ENCODE results near the gene HDAC8. TPM values are rescaled to one million over a fixed set of nuclear protein-coding genes. Genes with fewer than 3 reads are reported as not detected.
"Not testable (repeated sequence)": the region's sequence is repeated elsewhere in the genome, so short reads cannot be mapped to it uniquely, and the experiment has no call there.

The HDAC8 gene
- total RNA-seq, 1 experiment from 2014 or later: 25.6 TPM

GRCh38 chrX:72495046-72495445, 77.6 kb downstream of the HDAC8 start:
- no peak overlapping the region for H3K27ac ChIP-seq (ENCODE audit: low read length)
- H3K9ac ChIP-seq (ENCODE audit: low read length): no peak overlapping the region
- peaks cover 5% of the 10 kb centered on the region; the same call in 1 of the 2 replicates for H3K79me2 ChIP-seq (ENCODE audit: low read length)
- no peaks in the 10 kb centered on the region; the same call in 1 of the 2 replicates for H3K36me3 ChIP-seq (ENCODE audit: insufficient read depth, low read length)
- no peak overlapping the region for H2AFZ ChIP-seq (ENCODE audit: low read length)
- no peaks in the 10 kb centered on the region for H3K9me3 ChIP-seq (ENCODE audit: low read length)
- no peak overlapping the region for H3K4me3 ChIP-seq (ENCODE audit: low read length)
- no peak overlapping the region for H3K4me2 ChIP-seq (ENCODE audit: low read depth, low read length, poor library complexity, severe bottlenecking)
- no peak for DNase-seq
- peaks cover 15% of the 10 kb centered on the region for H3K4me1 ChIP-seq (ENCODE audit: low read length)
- H4K20me1 ChIP-seq (ENCODE audit: insufficient read depth, low read depth, low read length): no peaks in the 10 kb centered on the region
- no peaks in the 10 kb centered on the region for H3K9me2 ChIP-seq (replicated peaks; ENCODE audit: insufficient read depth, low read length)
- H3K27me3 ChIP-seq (ENCODE audit: low read length): no peaks in the 10 kb centered on the region

GRCh38 chrX:72492499-72492898, 80.1 kb downstream of the HDAC8 start:
- DNase-seq: no peak
- H3K4me3 ChIP-seq (ENCODE audit: low read length): no peak overlapping the region
- H3K79me2 ChIP-seq (ENCODE audit: low read length): no peaks in the 10 kb centered on the region
- H3K9me2 ChIP-seq (replicated peaks; ENCODE audit: insufficient read depth, low read length): no peaks in the 10 kb centered on the region
- no peaks in the 10 kb centered on the region for H3K4me1 ChIP-seq (ENCODE audit: low read length)
- no peak overlapping the region for H2AFZ ChIP-seq (ENCODE audit: low read length)
- H3K9ac ChIP-seq (ENCODE audit: low read length): no peak overlapping the region
- H3K27me3 ChIP-seq (ENCODE audit: low read length): no peaks in the 10 kb centered on the region
- H3K27ac ChIP-seq (ENCODE audit: low read length): no peak overlapping the region
- no peaks in the 10 kb centered on the region for H4K20me1 ChIP-seq (ENCODE audit: insufficient read depth, low read depth, low read length)
- no peaks in the 10 kb centered on the region; the same call in 1 of the 2 replicates for H3K36me3 ChIP-seq (ENCODE audit: insufficient read depth, low read length)
- H3K4me2 ChIP-seq (ENCODE audit: low read depth, low read length, poor library complexity, severe bottlenecking): no peak overlapping the region
- H3K9me3 ChIP-seq (ENCODE audit: low read length): no peaks in the 10 kb centered on the region

GRCh38 chrX:72490221-72490620, 82.4 kb downstream of the HDAC8 start:
- not testable (repeated sequence) for H3K79me2 ChIP-seq (ENCODE audit: low read length); H3K4me2 ChIP-seq (ENCODE audit: low read depth, low read length, poor library complexity, severe bottlenecking); H2AFZ ChIP-seq (ENCODE audit: low read length); H3K27me3 ChIP-seq (ENCODE audit: low read length); H4K20me1 ChIP-seq (ENCODE audit: insufficient read depth, low read depth, low read length); DNase-seq; H3K9me3 ChIP-seq (ENCODE audit: low read length); H3K4me1 ChIP-seq (ENCODE audit: low read length); H3K36me3 ChIP-seq (ENCODE audit: insufficient read depth, low read length); H3K9me2 ChIP-seq (replicated peaks; ENCODE audit: insufficient read depth, low read length); H3K27ac ChIP-seq (ENCODE audit: low read length); H3K9ac ChIP-seq (ENCODE audit: low read length); H3K4me3 ChIP-seq (ENCODE audit: low read length)

GRCh38 chrX:72487661-72488060, 85.0 kb downstream of the HDAC8 start:
- no peaks in the 10 kb centered on the region for H4K20me1 ChIP-seq (ENCODE audit: insufficient read depth, low read depth, low read length)
- no peaks in the 10 kb centered on the region for H3K27me3 ChIP-seq (ENCODE audit: low read length)
- H3K79me2 ChIP-seq (ENCODE audit: low read length): no peaks in the 10 kb centered on the region
- no peak overlapping the region for H2AFZ ChIP-seq (ENCODE audit: low read length)
- H3K9ac ChIP-seq (ENCODE audit: low read length): no peak overlapping the region
- no peak overlapping the region for H3K4me2 ChIP-seq (ENCODE audit: low read depth, low read length, poor library complexity, severe bottlenecking)
- H3K4me1 ChIP-seq (ENCODE audit: low read length): no peaks in the 10 kb centered on the region
- no peak overlapping the region for H3K27ac ChIP-seq (ENCODE audit: low read length)
- H3K9me2 ChIP-seq (replicated peaks; ENCODE audit: insufficient read depth, low read length): no peaks in the 10 kb centered on the region
- no peak for DNase-seq
- H3K4me3 ChIP-seq (ENCODE audit: low read length): no peak overlapping the region
- no peaks in the 10 kb centered on the region for H3K9me3 ChIP-seq (ENCODE audit: low read length)
- no peaks in the 10 kb centered on the region; the same call in 1 of the 2 replicates for H3K36me3 ChIP-seq (ENCODE audit: insufficient read depth, low read length)

GRCh38 chrX:72479324-72480274, 93.0 kb downstream of the HDAC8 start:
- no peaks in the 10 kb centered on the region for H4K20me1 ChIP-seq (ENCODE audit: insufficient read depth, low read depth, low read length)
- no peaks in the 10 kb centered on the region for H3K9me3 ChIP-seq (ENCODE audit: low read length)
- peaks cover 9% of the 10 kb centered on the region for H3K4me1 ChIP-seq (ENCODE audit: low read length)
- H3K36me3 ChIP-seq (ENCODE audit: insufficient read depth, low read length): no peaks in the 10 kb centered on the region; the same call in 1 of the 2 replicates
- H3K4me2 ChIP-seq (ENCODE audit: low read depth, low read length, poor library complexity, severe bottlenecking): no peak overlapping the region
- DNase-seq: no peak
- H3K4me3 ChIP-seq (ENCODE audit: low read length): no peak overlapping the region
- H3K27me3 ChIP-seq (ENCODE audit: low read length): no peaks in the 10 kb centered on the region
- no peak overlapping the region for H3K27ac ChIP-seq (ENCODE audit: low read length)
- H2AFZ ChIP-seq (ENCODE audit: low read length): no peak overlapping the region
- H3K9me2 ChIP-seq (replicated peaks; ENCODE audit: insufficient read depth, low read length): no peaks in the 10 kb centered on the region
- no peak overlapping the region for H3K9ac ChIP-seq (ENCODE audit: low read length)
- H3K79me2 ChIP-seq (ENCODE audit: low read length): no peaks in the 10 kb centered on the region

DNA sequence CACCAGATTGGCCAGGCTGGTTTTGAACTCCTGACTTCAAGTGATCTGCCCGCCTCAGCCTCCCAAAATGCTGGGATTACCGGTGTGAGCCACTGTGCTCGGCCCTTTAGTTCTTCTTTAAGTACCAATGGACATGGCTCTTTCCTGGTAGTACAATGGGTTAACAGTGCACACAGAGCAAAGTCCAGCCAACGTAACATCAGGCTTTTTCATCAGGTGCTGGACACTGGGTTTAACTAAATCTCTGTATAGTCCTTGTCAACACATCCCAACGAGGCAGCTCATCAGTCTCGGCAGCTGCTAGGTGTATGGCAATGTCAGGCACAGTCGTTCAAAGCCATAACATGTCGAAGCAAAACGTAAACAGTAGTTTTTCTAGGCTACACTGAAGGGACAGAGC, 93.8 kb downstream of the HDAC8 start:
- Histone ChIP-seq H3K9me2 (replicated peaks; ENCODE audit: insufficient read depth, low read length) (no peaks in the 10 kb centered on the region), H3K9me3 (ENCODE audit: low read length) (no peaks in the 10 kb centered on the region)
- no peak for DNase-seq

GRCh38 chrX:72478351-72478750, 94.3 kb downstream of the HDAC8 start:
- Histone ChIP-seq H3K9ac (ENCODE audit: low read length) (no peak overlapping the region), H4K20me1 (ENCODE audit: insufficient read depth, low read depth, low read length) (no peaks in the 10 kb centered on the region), H2AFZ (ENCODE audit: low read length) (no peak overlapping the region), H3K27me3 (ENCODE audit: low read length) (no peaks in the 10 kb centered on the region), H3K27ac (ENCODE audit: low read length) (no peak overlapping the region), H3K4me2 (ENCODE audit: low read depth, low read length, poor library complexity, severe bottlenecking) (no peak overlapping the region), H3K4me1 (ENCODE audit: low read length) (peaks cover 14% of the 10 kb centered on the region), H3K9me2 (replicated peaks; ENCODE audit: insufficient read depth, low read length) (no peaks in the 10 kb centered on the region), H3K79me2 (ENCODE audit: low read length) (no peaks in the 10 kb centered on the region), H3K36me3 (ENCODE audit: insufficient read depth, low read length) (no peaks in the 10 kb centered on the region; the same call in 1 of the 2 replicates), H3K9me3 (ENCODE audit: low read length) (no peaks in the 10 kb centered on the region), H3K4me3 (ENCODE audit: low read length) (no peak overlapping the region)
- no peak for DNase-seq

More for the DNA sequence above, 93.8 kb downstream of the HDAC8 start:
- Histone ChIP-seq H2AFZ (ENCODE audit: low read length) (no peak overlapping the region), H3K79me2 (ENCODE audit: low read length) (no peaks in the 10 kb centered on the region), H3K4me1 (ENCODE audit: low read length) (peaks cover 14% of the 10 kb centered on the region), H4K20me1 (ENCODE audit: insufficient read depth, low read depth, low read length) (no peaks in the 10 kb centered on the region), H3K4me3 (ENCODE audit: low read length) (no peak overlapping the region), H3K9ac (ENCODE audit: low read length) (no peak overlapping the region), H3K36me3 (ENCODE audit: insufficient read depth, low read length) (no peaks in the 10 kb centered on the region; the same call in 1 of the 2 replicates), H3K4me2 (ENCODE audit: low read depth, low read length, poor library complexity, severe bottlenecking) (no peak overlapping the region), H3K27ac (ENCODE audit: low read length) (no peak overlapping the region), H3K27me3 (ENCODE audit: low read length) (no peaks in the 10 kb centered on the region)

DNA sequence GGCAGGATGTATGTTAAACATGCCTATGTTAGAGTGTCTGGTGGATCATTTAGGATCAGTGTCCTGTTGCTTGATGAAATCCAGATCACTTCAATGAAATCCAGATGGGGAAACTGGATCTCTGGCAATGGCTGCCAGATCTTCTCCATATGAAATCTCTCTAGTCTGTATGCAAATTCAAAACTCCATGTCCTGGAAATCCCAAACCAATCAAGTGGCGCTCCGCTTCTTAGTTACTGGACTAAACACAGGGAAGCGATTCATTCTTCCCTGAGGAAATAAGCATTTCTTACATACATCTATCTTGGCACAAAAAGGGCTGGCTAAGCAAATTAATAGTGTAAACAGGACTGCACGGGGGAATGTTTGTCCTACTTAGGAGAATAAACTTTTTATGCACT, 94.9 kb downstream of the HDAC8 start:
- Histone ChIP-seq H4K20me1 (ENCODE audit: insufficient read depth, low read depth, low read length) (no peaks in the 10 kb centered on the region), H3K9me3 (ENCODE audit: low read length) (no peaks in the 10 kb centered on the region), H3K36me3 (ENCODE audit: insufficient read depth, low read length) (no peaks in the 10 kb centered on the region; the same call in 1 of the 2 replicates), H3K27me3 (ENCODE audit: low read length) (no peaks in the 10 kb centered on the region), H3K4me2 (ENCODE audit: low read depth, low read length, poor library complexity, severe bottlenecking) (no peak overlapping the region), H3K4me1 (ENCODE audit: low read length) (peaks cover 14% of the 10 kb centered on the region), H3K9ac (ENCODE audit: low read length) (no peak overlapping the region), H3K9me2 (replicated peaks; ENCODE audit: insufficient read depth, low read length) (no peaks in the 10 kb centered on the region), H3K79me2 (ENCODE audit: low read length) (no peaks in the 10 kb centered on the region), H2AFZ (ENCODE audit: low read length) (no peak overlapping the region), H3K27ac (ENCODE audit: low read length) (no peak overlapping the region), H3K4me3 (ENCODE audit: low read length) (no peak overlapping the region)
- no peak for DNase-seq

Data from Karpas-422 (cell line).